Subcutaneous adipose tissue (tissue), 4 donors: Measurements from ENCODE around the gene VPS13C. TPM values are rescaled to one million over a fixed set of nuclear protein-coding genes. Genes with fewer than 3 reads are reported as not detected.

ENCODE experiments used
- total RNA-seq, 4 donors: library from RNA; depleted of rRNA; stranded (reverse); fragments of >200 nt; gene quantifications; one replicate each; pipeline ENCODE4 v1.1.0, GENCODE V29; 2016
- TF ChIP-seq, protein P1 (sequence below): fragments of 450-650 bp; IDR thresholded peaks from one replicate; pipeline ENCODE4 v1.5.1; 2016; ENCODE audit warnings: low read depth, mild to moderate bottlenecking, control low read depth, antibody characterized with exemption, moderate library complexity

The VPS13C gene
- total RNA-seq, 4 donors from 2014 or later = 113 to 141 (median 139) TPM

- TF ChIP-seq, protein P1, sequence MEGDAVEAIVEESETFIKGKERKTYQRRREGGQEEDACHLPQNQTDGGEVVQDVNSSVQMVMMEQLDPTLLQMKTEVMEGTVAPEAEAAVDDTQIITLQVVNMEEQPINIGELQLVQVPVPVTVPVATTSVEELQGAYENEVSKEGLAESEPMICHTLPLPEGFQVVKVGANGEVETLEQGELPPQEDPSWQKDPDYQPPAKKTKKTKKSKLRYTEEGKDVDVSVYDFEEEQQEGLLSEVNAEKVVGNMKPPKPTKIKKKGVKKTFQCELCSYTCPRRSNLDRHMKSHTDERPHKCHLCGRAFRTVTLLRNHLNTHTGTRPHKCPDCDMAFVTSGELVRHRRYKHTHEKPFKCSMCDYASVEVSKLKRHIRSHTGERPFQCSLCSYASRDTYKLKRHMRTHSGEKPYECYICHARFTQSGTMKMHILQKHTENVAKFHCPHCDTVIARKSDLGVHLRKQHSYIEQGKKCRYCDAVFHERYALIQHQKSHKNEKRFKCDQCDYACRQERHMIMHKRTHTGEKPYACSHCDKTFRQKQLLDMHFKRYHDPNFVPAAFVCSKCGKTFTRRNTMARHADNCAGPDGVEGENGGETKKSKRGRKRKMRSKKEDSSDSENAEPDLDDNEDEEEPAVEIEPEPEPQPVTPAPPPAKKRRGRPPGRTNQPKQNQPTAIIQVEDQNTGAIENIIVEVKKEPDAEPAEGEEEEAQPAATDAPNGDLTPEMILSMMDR = no peak
Observed at GRCh38 chr15:61851955-61852354, 208.3 kb downstream of the VPS13C start.

- TF ChIP-seq, protein P1 = no peak
Observed at GRCh38 chr15:61849447-61849846, 210.8 kb downstream of the VPS13C start.

DNA sequence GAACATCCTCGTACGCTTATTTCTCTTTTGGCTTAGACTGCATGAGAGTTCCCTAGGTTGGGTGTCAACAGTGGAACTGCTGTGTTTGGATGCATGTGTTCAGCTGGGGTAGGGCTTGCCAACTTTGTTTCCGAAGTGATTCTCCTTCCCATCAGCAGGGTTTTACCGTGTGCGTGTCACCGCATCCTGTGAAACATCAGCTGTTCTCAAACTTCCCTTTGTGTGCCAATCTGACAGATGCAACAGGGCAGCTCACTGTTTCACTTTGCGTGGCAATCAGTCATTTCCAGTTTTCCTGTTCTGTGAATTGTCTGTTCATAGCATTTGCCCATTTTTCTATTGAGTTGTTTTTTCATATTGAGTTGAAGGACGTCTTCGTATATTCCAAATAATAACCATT, 218.8 kb downstream of the VPS13C start:
- TF ChIP-seq, protein P1 = no peak

DNA sequence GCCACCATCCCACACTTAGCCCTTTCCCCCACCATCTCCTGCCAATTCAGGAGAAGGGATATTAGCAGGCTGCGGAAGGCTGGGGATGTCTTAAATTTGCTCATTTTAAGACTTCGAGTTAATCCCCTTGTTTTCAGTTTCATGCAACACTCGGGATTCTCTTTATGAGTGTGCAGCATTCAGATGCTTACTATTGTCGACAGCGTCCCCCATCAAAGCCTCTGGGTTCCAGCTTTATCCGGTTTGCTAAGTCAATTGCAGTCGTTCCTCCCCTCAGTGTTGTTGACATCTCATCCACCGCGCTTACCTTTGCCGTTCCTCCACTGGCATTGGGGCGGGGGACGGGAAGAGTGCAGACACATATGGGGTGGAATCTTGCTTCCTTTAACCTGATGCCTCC, 220.2 kb downstream of the VPS13C start:
- TF ChIP-seq, protein P1 = no peak

GRCh38 chr15:61839546-61839945, 220.7 kb downstream of the VPS13C start:
- TF ChIP-seq, protein P1 = no peak

- TF ChIP-seq, protein P1 = no peak
Observed at GRCh38 chr15:61835496-61836106, 224.6 kb downstream of the VPS13C start.

GRCh38 chr15:61835029-61835428, 225.2 kb downstream of the VPS13C start:
- TF ChIP-seq, protein P1 = no peak
